H1 (cell line): ENCODE results near the gene CASZ1. TPM values are rescaled to one million over a fixed set of nuclear protein-coding genes. Genes with fewer than 3 reads are reported as not detected.

Source experiments
- CTCF ChIA-PET: fragments of 300-600 bp; sonication (Branson Sonifier 250); formaldehyde crosslinking; loops from one replicate; lab custom pipeline; 2021; ENCODE audit not compliant: partially characterized antibody; lab: Charles Lee
- POLR2A ChIA-PET: fragments of 300-600 bp; sonication (Branson Sonifier 250); formaldehyde crosslinking; loops from one replicate; lab custom pipeline; 2021; ENCODE audit warnings: inconsistent platforms; ENCODE audit not compliant: partially characterized antibody; lab: Charles Lee
- DNase-seq, 2 experiments: peaks; one replicate each; pipeline versions ENCODE4 v3.0.0 to v3.0.0-alpha.2; 2010 to 2022; ENCODE audit warnings: low spot score in 2 of 2, low read depth in 1 of 2, mixed read lengths in 1 of 2
- FAIRE-seq: peaks from 2 replicates; lab custom pipeline; 2011; peaks lifted over from hg19 to GRCh38; lab: Jason Lieb, UNC
- H2AFZ ChIP-seq: 2 replicates; pipeline ENCODE4 v1.8.1; 2012; ENCODE audit warnings: low read length, inconsistent platforms
- H2AK5ac ChIP-seq: 2 replicates; pipeline ENCODE4 v1.6.1; 2013; ENCODE audit warnings: low read depth, low read length
- H2BK120ac ChIP-seq: replicated peaks from 2 replicates; pipeline ENCODE3; 2013; ENCODE audit warnings: low read depth, low read length, inconsistent platforms
- H2BK12ac ChIP-seq: 2 replicates; pipeline ENCODE4 v1.6.1; 2013; ENCODE audit warnings: low read depth, low read length
- H2BK15ac ChIP-seq: 2 replicates; pipeline ENCODE4 v1.6.1; 2013; ENCODE audit warnings: low read length
- H2BK20ac ChIP-seq: 2 replicates; pipeline ENCODE4 v1.6.1; 2013; ENCODE audit warnings: low read length
- H2BK5ac ChIP-seq: 2 replicates; pipeline ENCODE4 v1.6.1; 2013; ENCODE audit warnings: low read depth, low read length
- H3K14ac ChIP-seq: 2 replicates; pipeline ENCODE4 v1.6.1; 2013; ENCODE audit warnings: inconsistent platforms; ENCODE audit not compliant: insufficient read length
- H3K18ac ChIP-seq: 2 replicates; pipeline ENCODE4 v1.6.1; 2013; ENCODE audit warnings: low read length; ENCODE audit errors: extremely low read depth
- H3K23ac ChIP-seq: 2 replicates; pipeline ENCODE4 v1.6.1; 2013; ENCODE audit warnings: inconsistent platforms; ENCODE audit not compliant: insufficient read length
- H3K23me2 ChIP-seq: 2 replicates; pipeline ENCODE4 v1.6.1; 2013; ENCODE audit warnings: low read depth, low read length
- H3K27ac ChIP-seq: 2 replicates; pipeline ENCODE4 v1.6.1; 2011; ENCODE audit warnings: low read depth, low read length, inconsistent platforms
- H3K27me3 ChIP-seq, 4 experiments: replicated peaks in 1 of 4; 1 replicate in 1 of 4; 2 replicates in 3 of 4; pipeline versions ENCODE4 v1.6.1 to v1.8.1; 2011 to 2013; ENCODE audit warnings: low read length in 3 of 4, mild to moderate bottlenecking in 3 of 4, inconsistent platforms in 2 of 4, mixed read lengths in 2 of 4, moderate library complexity in 1 of 4; ENCODE audit not compliant: control insufficient read depth in 3 of 4, insufficient read depth in 3 of 4; ENCODE audit errors: extremely low read depth in 1 of 4
- H3K36me3 ChIP-seq, 4 experiments: 2 replicates each; pipeline versions ENCODE4 v1.6.1 to v1.8.1; 2011 to 2013; ENCODE audit warnings: mild to moderate bottlenecking in 4 of 4, low read length in 3 of 4, moderate library complexity in 2 of 4, control low read depth in 1 of 4, inconsistent platforms in 1 of 4; ENCODE audit not compliant: insufficient read depth in 4 of 4, control insufficient read depth in 2 of 4
- H3K4ac ChIP-seq: replicated peaks from 2 replicates; pipeline ENCODE3; 2013; ENCODE audit warnings: low read length, low read depth, mixed read lengths, inconsistent platforms; ENCODE audit not compliant: insufficient read length
- H3K4me1 ChIP-seq, 4 experiments: replicated peaks in 1 of 4; 1 replicate in 1 of 4; 2 replicates in 3 of 4; pipeline versions ENCODE4 v1.6.1 to v1.8.1; 2011 to 2013; ENCODE audit warnings: low read length in 3 of 4, inconsistent platforms in 2 of 4, mixed read lengths in 1 of 4; ENCODE audit not compliant: insufficient read depth in 4 of 4, control insufficient read depth in 3 of 4
- H3K4me2 ChIP-seq, 2 experiments: 2 replicates each; pipeline versions ENCODE4 v1.6.1 to v1.8.1; 2011 to 2013; ENCODE audit warnings: low read depth in 2 of 2, low read length in 2 of 2, control low read depth in 1 of 2, inconsistent platforms in 1 of 2, mild to moderate bottlenecking in 1 of 2; ENCODE audit not compliant: insufficient read depth in 1 of 2
- H3K4me3 ChIP-seq, 4 experiments: fragments of 200-600, 300-600 bp in 1 of 4; sonication (generic), shearing (Covaris generic), sonication (Bioruptor Twin) in 1 of 4; 2 replicates each; pipeline versions ENCODE4 v1.5.1 to v1.8.1; 2011 to 2016; ENCODE audit warnings: low read length in 4 of 4, low read depth in 3 of 4, control low read depth in 2 of 4, inconsistent platforms in 2 of 4, mild to moderate bottlenecking in 2 of 4, mixed read lengths in 1 of 4, moderate library complexity in 1 of 4; ENCODE audit not compliant: insufficient read depth in 2 of 4; ENCODE audit errors: extremely low read depth in 1 of 4
- H3K56ac ChIP-seq: replicated peaks from 2 replicates; pipeline ENCODE3; 2013; ENCODE audit warnings: low read depth, mild to moderate bottlenecking, mixed read lengths, low read length, inconsistent platforms; ENCODE audit not compliant: insufficient read length
- H3K79me1 ChIP-seq: 2 replicates; pipeline ENCODE4 v1.6.1; 2013; ENCODE audit warnings: low read depth, low read length, control low read depth
- H3K79me2 ChIP-seq, 2 experiments: 2 replicates each; pipeline versions ENCODE4 v1.6.1 to v1.8.1; 2012 to 2013; ENCODE audit warnings: low read length in 2 of 2, mild to moderate bottlenecking in 2 of 2, inconsistent platforms in 1 of 2; ENCODE audit not compliant: insufficient read depth in 2 of 2, control insufficient read depth in 1 of 2
- H3K9ac ChIP-seq, 4 experiments: replicated peaks in 1 of 4; 1 replicate in 1 of 4; 2 replicates in 3 of 4; pipeline versions ENCODE4 v1.6.1 to v1.8.1; 2011 to 2013; ENCODE audit warnings: low read depth in 3 of 4, low read length in 3 of 4, control low read depth in 2 of 4, mild to moderate bottlenecking in 2 of 4, moderate library complexity in 2 of 4, inconsistent platforms in 1 of 4; ENCODE audit errors: extremely low read depth in 1 of 4
- H3K9me3 ChIP-seq, 2 experiments: 2 replicates each; pipeline versions ENCODE4 v1.6.1 to v1.8.1; 2012 to 2013; ENCODE audit warnings: mild to moderate bottlenecking in 2 of 2, moderate library complexity in 2 of 2, control low read depth in 1 of 2, inconsistent platforms in 1 of 2, low read depth in 1 of 2, low read length in 1 of 2, mixed read lengths in 1 of 2; ENCODE audit not compliant: insufficient read depth in 2 of 2
- H4K20me1 ChIP-seq, 2 experiments: replicated peaks in 1 of 2; 2 replicates each; pipeline versions ENCODE3 to v1.8.1; 2011 to 2013; ENCODE audit warnings: inconsistent platforms in 2 of 2, low read length in 2 of 2, mild to moderate bottlenecking in 1 of 2; ENCODE audit not compliant: insufficient read depth in 2 of 2, control insufficient read depth in 1 of 2
- H4K5ac ChIP-seq: 2 replicates; pipeline ENCODE4 v1.6.1; 2013; ENCODE audit warnings: low read length, low read depth, mixed read lengths, inconsistent platforms; ENCODE audit not compliant: insufficient read length
- H4K8ac ChIP-seq: 2 replicates; pipeline ENCODE4 v1.8.0; 2013; ENCODE audit warnings: mild to moderate bottlenecking, moderate library complexity, low read length, inconsistent platforms; ENCODE audit not compliant: insufficient read depth; ENCODE audit errors: extremely low read depth
- H4K91ac ChIP-seq: replicated peaks from 2 replicates; pipeline ENCODE3; 2013; ENCODE audit warnings: low read length, mixed read lengths, inconsistent platforms; ENCODE audit not compliant: insufficient read length
- BACH1 ChIP-seq: IDR thresholded peaks from 2 replicates; pipeline ENCODE4 v1.6.1; 2012; ENCODE audit warnings: low read length, improper control_type of control experiment
- BRCA1 ChIP-seq: IDR thresholded peaks from 2 replicates; pipeline ENCODE4 v1.6.1; 2012; ENCODE audit warnings: low read depth, low read length, improper control_type of control experiment
- CEBPB ChIP-seq: IDR thresholded peaks from 2 replicates; pipeline ENCODE4 v1.6.1; 2012; ENCODE audit warnings: low read depth, low read length
- CHD1 ChIP-seq: IDR thresholded peaks from 2 replicates; pipeline ENCODE4 v1.6.1; 2012; ENCODE audit warnings: low read depth, low read length, improper control_type of control experiment
- EP300 ChIP-seq, 2 experiments: IDR thresholded peaks; 1 replicate in 1 of 2; 2 replicates in 1 of 2; pipeline ENCODE4 v1.6.1; 2011 to 2012; ENCODE audit warnings: low read depth in 2 of 2, low read length in 2 of 2, mild to moderate bottlenecking in 2 of 2, borderline replicate concordance in 1 of 2, inconsistent platforms in 1 of 2, moderate library complexity in 1 of 2
- JUND ChIP-seq: IDR thresholded peaks from 2 replicates; pipeline ENCODE4 v1.6.1; 2011; ENCODE audit warnings: mild to moderate bottlenecking, improper control_type of control experiment, low read length
- KDM1A ChIP-seq: fragments of 200-600, 300-600 bp; sonication (generic); IDR thresholded peaks from 2 replicates; pipeline ENCODE4 v1.7.1; 2016; ENCODE audit warnings: mild to moderate bottlenecking, low read length, borderline replicate concordance
- KDM4A ChIP-seq: IDR thresholded peaks from one replicate; pipeline ENCODE4 v1.7.1; 2012; ENCODE audit warnings: low read depth, mild to moderate bottlenecking, moderate library complexity, low read length, inconsistent platforms; ENCODE audit not compliant: severe bottlenecking
- RNF2 ChIP-seq: fragments of 200-900, 300-1000 bp; sonication (generic); IDR thresholded peaks from 2 replicates; pipeline ENCODE4 v1.7.1; 2016; ENCODE audit warnings: borderline replicate concordance, low read depth, mild to moderate bottlenecking, antibody characterized with exemption, low read length; ENCODE audit not compliant: poor library complexity, severe bottlenecking; ENCODE audit errors: missing control alignments
- SAP30 ChIP-seq: fragments of 300-600 bp; sonication (generic); IDR thresholded peaks from 2 replicates; pipeline ENCODE4 v1.7.1; 2012; ENCODE audit warnings: low read length, moderate library complexity, mild to moderate bottlenecking, inconsistent platforms; ENCODE audit not compliant: insufficient read depth, insufficient replicate concordance
- SP2 ChIP-seq: IDR thresholded peaks from 2 replicates; pipeline ENCODE4 v1.6.1; 2012; ENCODE audit warnings: mild to moderate bottlenecking, low read length, inconsistent platforms
- SRF ChIP-seq: IDR thresholded peaks from 2 replicates; pipeline ENCODE4 v1.6.1; 2011; ENCODE audit warnings: mild to moderate bottlenecking, low read depth, low read length, moderate library complexity
- TAF7 ChIP-seq: optimal IDR thresholded peaks from 2 replicates; pipeline ENCODE3; 2011; ENCODE audit warnings: low read depth, mild to moderate bottlenecking, inconsistent platforms, low read length, moderate library complexity, borderline replicate concordance
- YY1 ChIP-seq: IDR thresholded peaks from 2 replicates; pipeline ENCODE4 v1.6.1; 2011; ENCODE audit warnings: low read depth, mild to moderate bottlenecking, low read length
- WGBS, 2 experiments: shearing (Covaris generic) in 1 of 2; methylation state at CpG; one replicate each; pipeline versions ENCODE4 v1.1.6 to v1.1.7; 2013 to 2015; ENCODE audit warnings: low lambda C conversion rate in 2 of 2, mixed read lengths in 2 of 2, inconsistent platforms in 1 of 2, low coverage in 1 of 2, missing lambda C conversion rate in 1 of 2; ENCODE audit not compliant: insufficient replicate concordance in 2 of 2, insufficient coverage in 1 of 2, insufficient read length in 1 of 2; ENCODE audit errors: extremely low coverage in 1 of 2, missing lambda C conversion rate in 1 of 2; 5-methylcytosine and 5-hydroxymethylcytosine counted together
- polyA plus RNA-seq, 7 experiments: library from polyadenylated mRNA; depleted of rRNA in 3 of 7; stranded (reverse) in 5 of 7; unstranded in 2 of 7; fragments of >200 nt in 5 of 7; fragments of 200-250 nt in 2 of 7; gene quantifications; 1 replicate in 5 of 7; 2 replicates in 1 of 7; 4 replicates in 1 of 7; pipeline versions ENCODE4 v1.2.1 to v1.2.3, GENCODE V29; 2011 to 2013; ENCODE audit warnings: missing spikeins in 2 of 7, mixed read lengths in 2 of 7
- total RNA-seq: library from RNA; stranded (reverse); fragmentation: NEBNext Ultra II Directional; extraction: Animal tissue kit (Norgen Biotek cat#: 25700); gene quantifications from 2 replicates; pipeline ENCODE4 v1.2.1, GENCODE V29; 2021

Gene CASZ1
- total and polyA plus RNA-seq, 2 of the 8 experiments (the other 6 are each of a cell fraction or from before 2014, with no cell fraction given), result 4.4 to 7.7 TPM

DNA sequence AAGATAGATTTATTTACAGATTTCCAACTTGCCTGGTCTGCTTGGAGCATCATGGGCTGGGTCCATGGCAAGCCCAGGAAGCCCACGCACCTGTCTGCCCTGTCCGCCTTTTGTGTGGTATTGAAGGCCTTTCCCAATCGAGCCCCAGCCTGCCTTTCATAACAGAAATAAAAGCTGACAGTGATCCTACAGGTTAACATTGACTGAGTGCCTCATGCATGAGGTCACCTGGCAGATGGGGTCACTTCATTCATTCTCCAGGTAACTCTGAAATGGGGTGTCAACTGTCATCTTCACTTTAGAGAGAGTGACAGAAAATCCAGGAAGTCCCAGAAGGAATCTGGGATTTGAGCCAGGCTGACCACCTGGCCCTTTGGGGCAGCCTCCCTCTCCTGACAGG, 36.3 kb upstream of the CASZ1 start:
- no peak for DNase-seq
- no peak overlapping the region for H2BK5ac ChIP-seq
- H3K4me3 ChIP-seq, result no peak overlapping the region
- no peaks in the 10 kb centered on the region for H3K9me3 ChIP-seq
- H2BK12ac ChIP-seq, result no peak overlapping the region
- no peak overlapping the region for H3K23ac ChIP-seq
- H4K5ac ChIP-seq, result no peak overlapping the region
- ChIA-PET POLR2A (no interaction called here), CTCF (interaction anchor here (0.9 to 1.4 kb wide), 2 partner anchors 34 to 86 kb away, joined by 3 to 4 read pairs; no protein-coding TSS in a partner anchor)
- peaks cover 0 to 2% of the 10 kb centered on the region in 2 experiments for H4K20me1 ChIP-seq
- no peak overlapping the region for H4K91ac ChIP-seq
- no peak overlapping the region for H3K56ac ChIP-seq
- H3K9ac ChIP-seq, result no peak overlapping the region
- H3K4me2 ChIP-seq, result no peak overlapping the region
- H4K8ac ChIP-seq, result no peak overlapping the region
- no peak overlapping the region for H2AK5ac ChIP-seq
- no peaks in the 10 kb centered on the region for H3K79me2 ChIP-seq
- 88% methylated on average over 3 of the region's 3 CpGs; no CpG with 5 or more reads in 1 of the 2 experiments for whole genome bisulfite sequencing, 2 experiments
- peaks cover 6% of the 10 kb centered on the region; the same call in 1 of the 2 replicates for H3K23me2 ChIP-seq
- no peak overlapping the region for H3K18ac ChIP-seq
- H3K4ac ChIP-seq, result no peak overlapping the region
- no peaks in the 10 kb centered on the region for H3K36me3 ChIP-seq
- no peak for FAIRE-seq
- H2BK20ac ChIP-seq, result no peak overlapping the region; the same call in 1 of the 2 replicates
- no peak overlapping the region for H3K27ac ChIP-seq
- H2BK120ac ChIP-seq, result no peak overlapping the region
- H2AFZ ChIP-seq, result no peak overlapping the region
- peaks cover 0 to 3% (median 1%) of the 10 kb centered on the region in 4 experiments; a peak in 3 of 7 replicates for H3K27me3 ChIP-seq
- no peaks in the 10 kb centered on the region for H3K79me1 ChIP-seq
- H3K4me1 ChIP-seq, result peaks cover 0 to 23% (median 10%) of the 10 kb centered on the region in 4 experiments; a peak in 5 of 7 replicates
- H3K14ac ChIP-seq, result no peak overlapping the region
- H2BK15ac ChIP-seq, result peak overlapping the region; percentile 81; the same call in 1 of the 2 replicates
- no peak for TF ChIP-seq JUND
- TF ChIP-seq CHD1, result no peak
- no peak for TF ChIP-seq KDM4A
- no peak for TF ChIP-seq YY1
- TF ChIP-seq SRF, result no peak
- TF ChIP-seq CEBPB, result no peak
- TF ChIP-seq RNF2, result no peak
- TF ChIP-seq KDM1A, result no peak
- TF ChIP-seq EP300 (IDR thresholded peaks at IDR 0.05; ENCODE audit: borderline replicate concordance in 1 of 2, low read depth in 2 of 2, low read length in 2 of 2), result no peak
- no peak for TF ChIP-seq TAF7
- TF ChIP-seq SP2, result no peak
- TF ChIP-seq SAP30, result no peak
- no peak for TF ChIP-seq BRCA1
- no peak for TF ChIP-seq BACH1
